Measurements from ENCODE around the gene ANG.
"Not testable (repeated sequence)": the region's sequence is repeated elsewhere in the genome, so short reads cannot be mapped to it uniquely, and the experiment has no call there.

ANG gene

GRCh38 chr14:20699931-20700330 is 11.4 kb downstream of the ANG start:
- DNase-seq = no peak

GRCh38 chr14:20700965-20701364 is 12.4 kb downstream of the ANG start:
- DNase-seq = not testable (repeated sequence)

DNA sequence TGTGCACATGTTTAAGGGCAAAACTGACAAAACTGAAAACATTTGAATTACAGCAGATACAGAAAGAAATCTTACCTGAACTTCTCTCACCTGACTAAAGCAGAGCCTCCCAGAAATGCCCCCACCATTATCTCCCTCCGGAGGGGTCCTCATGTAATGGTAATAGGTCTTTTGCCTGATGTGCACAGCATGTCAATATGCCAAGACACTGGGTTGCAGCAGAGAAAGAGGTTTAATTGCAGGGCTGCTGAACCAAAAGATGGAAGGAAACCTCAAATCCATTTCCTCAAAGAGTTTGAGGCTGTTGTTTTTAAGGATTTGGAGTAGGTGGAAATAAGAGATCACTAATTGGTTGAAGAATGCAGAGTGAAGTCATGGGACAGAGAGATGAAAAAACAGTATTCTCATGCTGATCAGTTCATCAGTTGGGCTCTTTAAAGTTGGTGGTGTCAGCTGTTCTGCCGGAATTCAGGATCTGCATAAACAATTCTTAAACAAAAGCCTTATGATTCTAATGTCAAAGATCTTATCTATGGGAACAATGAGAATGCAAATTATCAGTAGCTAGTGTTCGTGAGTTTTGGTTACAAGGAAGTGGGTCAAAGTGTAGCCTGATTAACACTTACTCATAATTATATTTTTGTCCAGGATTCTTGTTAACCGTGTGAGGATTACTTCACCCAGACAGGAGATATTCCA is 18.2 kb downstream of the ANG start:
- no peak for DNase-seq

GRCh38 chr14:20707622-20708021 is 19.1 kb downstream of the ANG start:
- no peak for DNase-seq

- no peak for DNase-seq
These were observed 22.7 kb downstream of the ANG start for GRCh38 chr14:20711261-20711660.

DNA sequence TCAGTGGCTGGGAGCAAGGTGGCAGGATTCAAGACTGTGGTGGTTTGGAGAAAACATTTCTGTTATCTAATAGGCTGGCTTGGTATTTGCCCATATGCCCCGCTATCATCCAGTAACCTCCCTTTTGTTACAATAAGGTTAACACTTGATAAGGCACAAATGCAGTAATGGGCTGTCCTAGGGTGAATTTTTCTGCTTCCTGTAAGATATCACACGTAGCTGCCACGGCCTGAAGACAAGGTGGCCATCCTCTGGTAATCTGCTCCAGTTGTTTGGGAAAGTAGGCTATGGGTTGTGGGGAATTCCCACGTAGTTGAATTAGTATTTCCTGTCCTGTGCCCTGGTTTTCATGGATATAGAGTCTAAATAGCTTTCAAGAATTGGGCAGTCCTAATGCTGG is 23.1 kb downstream of the ANG start:
- no peak for DNase-seq

- DNase-seq = no peak
These were observed 24.3 kb downstream of the ANG start for GRCh38 chr14:20712904-20713303.

DNA sequence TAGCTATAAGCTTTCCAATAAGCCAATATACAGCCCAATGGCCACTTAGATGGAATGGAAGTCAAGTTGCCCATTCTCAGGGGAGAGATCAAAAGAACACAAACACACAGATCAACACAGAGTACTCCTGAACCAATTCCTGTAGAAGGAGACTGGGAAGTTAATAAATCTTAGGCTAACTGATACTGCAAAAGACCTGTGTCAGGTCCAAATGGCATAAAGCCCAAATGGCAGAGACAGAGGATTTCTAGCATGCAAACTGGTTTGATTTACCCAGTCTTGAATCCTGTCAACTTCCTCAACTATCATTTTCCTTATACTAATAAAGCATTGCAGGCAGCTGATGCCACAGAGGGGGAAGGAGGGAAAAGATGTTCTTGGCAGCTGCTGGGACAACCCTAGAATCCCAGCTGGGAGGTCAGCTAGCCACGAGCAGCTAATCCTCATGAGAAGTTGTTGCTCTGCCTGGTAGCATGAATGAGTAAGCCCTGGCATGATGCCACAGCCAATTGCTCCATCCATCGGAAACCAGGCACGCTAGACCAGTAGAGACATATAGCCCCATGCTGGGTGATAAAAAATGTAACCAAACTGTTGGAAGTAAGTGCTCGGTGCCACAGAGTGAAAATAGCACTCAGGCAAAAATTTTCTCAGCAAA is 26.2 kb downstream of the ANG start:
- DNase-seq = no peak

- peak; percentile 14 for DNase-seq
These were observed 31.2 kb downstream of the ANG start for GRCh38 chr14:20719777-20720176.

DNA sequence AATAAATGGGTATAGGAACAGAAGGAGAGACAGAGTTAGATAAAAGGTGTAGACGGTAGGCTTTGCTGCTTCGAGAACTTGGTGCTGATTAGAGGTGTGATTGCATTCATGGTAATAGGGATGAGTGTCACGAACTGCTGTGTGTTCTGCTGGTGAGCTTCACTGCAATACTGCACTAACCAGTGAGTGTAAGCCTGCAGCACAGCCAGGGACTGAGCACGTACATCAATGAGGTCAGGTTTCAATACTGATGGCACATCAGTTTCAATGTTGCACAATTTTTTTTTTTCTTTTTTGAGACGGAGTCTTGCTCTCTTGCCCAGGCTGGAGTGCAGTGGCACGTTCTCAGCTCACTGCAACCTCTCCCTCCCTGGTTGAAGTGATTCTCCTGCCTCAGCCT is 32.2 kb downstream of the ANG start:
- DNase-seq = no peak

DNA sequence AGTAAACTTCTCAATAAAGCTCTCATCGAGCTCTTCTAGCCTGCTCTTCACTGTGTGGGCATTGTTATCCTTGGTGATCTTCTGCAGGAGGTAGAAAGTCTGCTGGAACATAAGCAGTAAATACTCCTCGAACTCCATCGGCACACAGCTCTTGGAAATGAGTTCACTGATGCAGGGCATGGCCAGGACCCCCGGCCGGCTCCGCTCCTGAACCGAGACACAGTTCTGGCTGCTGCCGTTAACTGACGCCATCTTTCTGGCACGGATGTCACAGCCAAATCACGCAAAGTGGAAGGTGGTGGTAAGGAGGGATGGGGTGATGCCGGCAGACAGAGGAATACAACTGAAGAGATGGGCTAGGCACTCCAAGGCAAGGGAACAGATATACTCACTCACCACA is 33.5 kb downstream of the ANG start:
- DNase-seq = no peak

GRCh38 chr14:20723488-20723887 is 34.9 kb downstream of the ANG start:
- DNase-seq = no peak

DNA sequence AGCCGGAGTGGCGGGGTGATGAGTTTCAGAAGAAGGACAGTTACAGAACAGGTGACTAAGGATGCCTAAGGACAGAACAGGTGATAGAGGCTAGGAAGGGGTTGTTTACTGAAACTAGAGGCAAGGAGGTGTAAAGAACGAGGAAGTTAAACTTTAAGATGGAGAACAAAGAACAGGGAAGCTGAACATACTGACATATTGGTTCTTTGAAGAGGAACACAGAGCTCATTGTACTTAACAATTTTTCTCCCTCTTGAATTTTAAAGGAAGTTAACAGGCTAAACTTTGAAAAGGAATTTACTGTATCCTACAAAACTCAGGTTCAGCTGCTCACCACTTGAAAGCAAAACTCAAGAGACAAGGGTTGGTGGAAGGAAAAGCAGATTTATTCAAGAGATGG is 37.6 kb downstream of the ANG start:
- DNase-seq = not testable (repeated sequence)

GRCh38 chr14:20726531-20726930 is 38.0 kb downstream of the ANG start:
- DNase-seq = no peak

GRCh38 chr14:20730891-20731290 is 42.3 kb downstream of the ANG start:
- no peak for DNase-seq

DNA sequence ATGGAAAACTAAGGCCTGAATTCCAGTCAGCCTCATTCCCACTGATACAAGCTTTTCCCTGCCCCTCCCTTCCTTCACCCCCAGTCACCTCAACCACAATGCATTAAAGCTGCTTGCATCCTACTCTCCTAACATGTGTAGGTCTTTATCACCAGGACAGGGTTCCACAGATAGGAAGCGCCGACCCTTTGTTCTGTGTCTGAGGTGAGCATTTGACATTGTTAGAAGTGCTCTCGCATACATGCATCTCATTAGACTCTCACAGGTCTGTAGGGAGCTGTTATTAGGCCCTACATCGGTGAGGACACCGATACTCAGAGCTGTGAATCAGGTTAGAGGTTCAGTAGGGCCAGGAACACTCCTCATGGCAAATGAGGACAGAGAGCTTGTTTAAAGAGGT is 43.9 kb downstream of the ANG start:
- no peak for DNase-seq

DNA sequence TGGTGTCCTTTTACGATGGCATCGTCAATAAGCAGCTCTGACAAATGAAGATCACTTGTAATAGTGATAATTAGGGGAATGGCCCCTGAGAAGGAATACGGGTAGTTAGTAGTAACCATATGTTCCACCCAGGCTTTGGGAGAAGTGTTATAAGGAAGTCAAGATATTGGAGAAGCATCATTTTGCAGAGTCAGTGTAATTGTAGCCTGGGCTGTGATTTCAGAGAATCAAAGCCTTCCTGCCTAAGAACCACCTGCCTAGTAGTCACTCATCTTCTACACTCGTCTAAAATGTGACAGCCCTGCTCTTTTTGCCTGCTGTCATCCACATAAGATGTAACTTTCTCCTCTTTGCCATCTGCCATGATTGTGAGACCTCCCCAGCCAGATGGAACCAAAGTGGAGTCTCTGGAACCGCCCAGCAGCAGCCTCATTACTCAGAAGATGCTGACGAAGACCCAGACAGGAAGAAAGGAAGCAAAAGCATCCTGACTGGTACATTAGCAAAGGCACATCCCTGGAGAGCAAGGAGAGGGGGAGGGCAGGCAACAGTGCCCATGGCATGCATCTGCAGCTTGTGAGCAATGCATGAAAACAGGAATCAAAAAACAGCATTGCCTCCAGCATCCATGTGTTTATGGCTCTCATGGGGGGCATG is 44.5 kb downstream of the ANG start:
- no peak for DNase-seq

DNA sequence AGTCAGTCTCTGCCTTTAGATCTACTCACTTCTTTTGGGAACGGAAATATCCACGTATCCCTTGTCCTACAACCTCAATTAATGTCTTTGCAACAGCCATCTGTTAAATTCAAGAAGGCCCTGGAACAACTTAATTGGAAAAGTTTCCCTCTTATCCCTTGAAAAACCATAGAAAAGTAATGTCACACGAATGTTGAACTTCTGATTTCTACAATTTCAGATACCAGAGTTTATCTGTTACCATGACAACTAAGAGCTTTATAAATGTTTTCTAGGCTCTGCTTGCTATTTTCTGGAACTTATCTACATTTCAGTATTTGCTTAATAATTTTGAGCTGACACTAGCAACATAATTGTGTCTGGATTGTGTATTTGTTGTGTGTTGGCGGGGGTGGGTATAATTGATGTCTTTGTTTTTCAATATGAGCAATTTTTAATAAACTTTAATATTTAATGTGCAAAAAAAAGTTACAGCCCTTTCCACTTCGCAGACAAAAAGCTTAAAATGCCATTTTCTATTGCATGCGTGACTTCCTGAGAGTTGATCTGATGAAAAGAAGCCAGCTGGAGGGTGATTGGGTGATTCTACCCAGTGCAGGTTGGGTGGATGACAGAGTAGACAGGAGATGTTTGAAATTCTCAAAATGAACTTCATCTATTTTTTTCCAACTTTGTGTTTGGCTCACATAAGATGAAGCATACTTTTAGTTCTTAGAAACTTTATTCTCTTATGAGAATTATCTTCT is 45.3 kb downstream of the ANG start:
- no peak for DNase-seq

DNA sequence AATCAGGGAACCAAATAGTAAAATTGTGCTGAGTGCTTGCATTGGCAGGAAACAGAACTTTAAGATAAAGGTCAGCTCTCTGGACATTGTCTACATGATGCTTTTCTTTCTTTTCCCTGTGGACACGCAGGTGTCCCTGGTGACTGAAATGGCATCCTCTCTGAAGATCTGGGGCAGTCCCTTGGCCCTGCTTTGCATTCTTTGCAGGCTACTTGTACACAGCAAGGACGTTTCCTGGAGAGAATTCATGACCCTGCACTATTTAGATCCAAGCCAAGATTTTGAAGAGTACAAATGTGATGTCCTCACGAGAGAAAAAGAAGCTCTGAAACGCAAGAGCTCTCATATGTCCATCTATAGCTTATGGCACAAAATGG is 45.9 kb downstream of the ANG start:
- no peak for DNase-seq

- DNase-seq = not testable (repeated sequence)
These were observed 49.7 kb downstream of the ANG start for GRCh38 chr14:20738292-20738691.

GRCh38 chr14:20742132-20742531 is 53.6 kb downstream of the ANG start:
- no peak for DNase-seq

- DNase-seq = no peak
These were observed 55.0 kb downstream of the ANG start for GRCh38 chr14:20743556-20743955.

Measured in activated CD4-positive, alpha-beta T cell treated with anti-CD3 and anti-CD28 coated beads, Interleukin-2, amount 50 U/mL, for 16 hours (primary cell).